ENCODE results near the gene ASAP3.

ASAP3 gene

DNA sequence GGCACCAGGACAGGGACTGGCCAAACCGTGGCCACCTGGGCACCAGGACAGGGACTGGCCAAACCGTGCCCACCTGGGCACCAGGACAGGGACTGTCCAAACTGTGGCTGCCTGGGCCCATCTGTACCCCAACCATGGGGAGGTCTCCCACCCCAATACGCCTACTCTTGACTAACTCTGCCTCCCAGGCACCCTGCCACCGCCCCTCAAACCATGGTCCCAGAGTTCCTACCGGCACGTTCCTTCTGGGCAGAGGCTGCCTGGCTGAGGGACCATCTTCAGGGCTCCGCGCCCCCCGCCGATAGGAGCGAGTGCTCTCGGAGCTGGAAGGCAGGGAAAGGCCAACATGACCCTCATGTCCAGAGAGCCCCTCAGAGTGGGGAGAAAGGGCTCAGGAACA, 53.2 kb downstream of the ASAP3 start:
- Histone ChIP-seq H3K27ac (no peak overlapping the region), H3K9me3 (ENCODE audit: low read depth, low read length) (no peaks in the 10 kb centered on the region), H3K4me3 (no peak overlapping the region), H3K9ac (ENCODE audit: insufficient read length) (no peak overlapping the region), H3K36me3 (ENCODE audit: insufficient read depth, low read length) (peaks cover 3% of the 10 kb centered on the region; the same call in 1 of the 2 replicates)
- no peak for DNase-seq (ENCODE audit: low read depth, low spot score)
- TF ChIP-seq FOXP2 (optimal IDR thresholded peaks at IDR 0.05; ENCODE audit: control extremely low read depth, extremely low read length, insufficient read depth) (no peak), EZH2 (IDR thresholded peaks at IDR 0.05) (no peak), POLR2AphosphoS5 (IDR thresholded peaks at IDR 0.05; ENCODE audit: borderline replicate concordance, low read depth, low read length) (no peak)

DNA sequence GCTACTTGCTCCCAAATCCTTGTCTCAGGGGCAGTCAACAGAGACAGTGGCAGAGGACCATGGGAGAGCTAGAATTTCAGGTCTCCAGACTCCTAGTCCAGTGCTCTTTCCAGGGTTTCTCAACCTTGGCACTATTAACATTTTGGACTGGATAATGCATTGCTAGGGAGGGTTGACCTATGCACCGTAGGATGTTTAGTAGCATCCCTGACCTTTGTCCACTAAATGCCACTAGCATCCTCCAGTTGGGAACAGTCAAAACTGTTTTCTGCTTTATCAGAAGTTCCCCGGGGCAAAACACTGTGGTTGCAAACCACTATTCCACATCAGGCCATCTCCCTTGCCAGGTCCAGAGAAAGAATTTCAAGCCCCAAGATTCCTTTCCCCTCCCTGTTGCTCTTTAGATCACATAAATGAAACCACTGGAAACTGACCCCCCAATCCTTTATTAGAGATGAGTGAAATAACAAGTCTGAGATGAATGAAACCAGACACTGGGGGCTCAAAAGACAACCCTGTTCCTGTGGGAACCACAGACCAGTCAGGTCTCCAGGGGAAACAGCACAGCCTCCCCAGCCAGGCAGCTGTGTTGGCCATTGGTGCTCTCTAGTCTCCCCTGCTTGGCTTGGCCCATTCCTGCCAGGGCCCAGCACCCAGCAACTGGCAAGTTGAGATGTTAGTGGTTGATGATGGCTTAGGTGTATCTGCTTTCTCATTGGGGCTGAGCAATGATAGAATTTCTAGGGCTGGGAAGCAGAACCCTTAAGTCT, 55.7 kb downstream of the ASAP3 start:
- H3K36me3 ChIP-seq (ENCODE audit: insufficient read depth, low read length), result peaks cover 3% of the 10 kb centered on the region; the same call in 1 of the 2 replicates
- H3K9ac ChIP-seq (ENCODE audit: insufficient read length), result no peak overlapping the region
- H3K9me3 ChIP-seq (ENCODE audit: low read depth, low read length), result no peaks in the 10 kb centered on the region
- H3K27ac ChIP-seq, result no peak overlapping the region
- H3K4me3 ChIP-seq, result no peak overlapping the region
- no peak for TF ChIP-seq FOXP2 (optimal IDR thresholded peaks at IDR 0.05; ENCODE audit: control extremely low read depth, extremely low read length, insufficient read depth)
- TF ChIP-seq EZH2 (IDR thresholded peaks at IDR 0.05), result no peak
- no peak for TF ChIP-seq POLR2AphosphoS5 (IDR thresholded peaks at IDR 0.05; ENCODE audit: borderline replicate concordance, low read depth, low read length)
- DNase-seq (ENCODE audit: low read depth, low spot score), result no peak

GRCh38 chr1:23427550-23427949, 56.4 kb downstream of the ASAP3 start:
- Histone ChIP-seq H3K9ac (ENCODE audit: insufficient read length) (no peak overlapping the region), H3K27ac (no peak overlapping the region), H3K9me3 (ENCODE audit: low read depth, low read length) (no peaks in the 10 kb centered on the region), H3K36me3 (ENCODE audit: insufficient read depth, low read length) (peaks cover 3% of the 10 kb centered on the region; the same call in 1 of the 2 replicates), H3K4me3 (no peak overlapping the region)
- TF ChIP-seq EZH2 (IDR thresholded peaks at IDR 0.05), result no peak
- TF ChIP-seq POLR2AphosphoS5 (IDR thresholded peaks at IDR 0.05; ENCODE audit: borderline replicate concordance, low read depth, low read length), result no peak
- no peak for TF ChIP-seq FOXP2 (optimal IDR thresholded peaks at IDR 0.05; ENCODE audit: control extremely low read depth, extremely low read length, insufficient read depth)
- no peak for DNase-seq (ENCODE audit: low read depth, low spot score)

- TF ChIP-seq POLR2AphosphoS5 (IDR thresholded peaks at IDR 0.05; ENCODE audit: borderline replicate concordance, low read depth, low read length), result no peak
- TF ChIP-seq EZH2 (IDR thresholded peaks at IDR 0.05), result no peak
- no peak for TF ChIP-seq FOXP2 (optimal IDR thresholded peaks at IDR 0.05; ENCODE audit: control extremely low read depth, extremely low read length, insufficient read depth)
Observed at GRCh38 chr1:23426828-23427227, 57.2 kb downstream of the ASAP3 start.

DNA sequence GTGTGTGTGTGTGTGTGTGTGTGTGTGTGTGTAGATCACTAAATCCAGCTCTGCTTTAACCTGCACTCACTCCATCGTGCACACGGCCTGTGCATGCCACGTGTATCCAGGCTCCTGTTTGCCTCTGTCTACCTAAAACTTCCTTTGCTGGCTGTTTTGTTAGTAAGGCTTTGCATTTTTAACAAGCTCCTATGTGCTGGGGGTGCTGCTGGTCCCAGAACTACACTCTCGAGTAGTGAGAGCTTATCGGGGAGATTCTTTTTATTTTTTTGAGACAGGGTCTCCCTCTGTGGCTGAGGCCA, 58.8 kb downstream of the ASAP3 start:
- peak overlapping the region; percentile 87 for H3K9ac ChIP-seq (ENCODE audit: insufficient read length)
- peak overlapping the region; percentile 96 for H3K4me3 ChIP-seq

More at GRCh38 chr1:23426828-23427227, 57.2 kb downstream of the ASAP3 start:
- no peak overlapping the region for H3K9ac ChIP-seq (ENCODE audit: insufficient read length)
- no peak overlapping the region for H3K4me3 ChIP-seq
- no peaks in the 10 kb centered on the region for H3K9me3 ChIP-seq (ENCODE audit: low read depth, low read length)
- no peak overlapping the region for H3K27ac ChIP-seq
- DNase-seq (ENCODE audit: low read depth, low spot score), result no peak
- peaks cover 3% of the 10 kb centered on the region; the same call in 1 of the 2 replicates for H3K36me3 ChIP-seq (ENCODE audit: insufficient read depth, low read length)

GRCh38 chr1:23424293-23425192, 59.4 kb downstream of the ASAP3 start, which contains the start of gene TCEA3:
TSS of gene TCEA3 (minus strand) at chr1:23424748. CDS start at chr1:23424633, 115 bp downstream.
- H3K9ac ChIP-seq (ENCODE audit: insufficient read length), result peak within 1 kb of the TSS; percentile 87
- peak within 1 kb of the TSS; percentile 96 for H3K4me3 ChIP-seq
- H3K9me3 ChIP-seq (ENCODE audit: low read depth, low read length), result no peaks in the 10 kb centered on the region
- no peak for DNase-seq (ENCODE audit: low read depth, low spot score)
- peaks cover 5% of the 10 kb centered on the region; the same call in 1 of the 2 replicates for H3K36me3 ChIP-seq (ENCODE audit: insufficient read depth, low read length)
- peak within 1 kb of the TSS; percentile 74; the same call in 1 of the 2 replicates for H3K27ac ChIP-seq
- TF ChIP-seq POLR2AphosphoS5 (IDR thresholded peaks at IDR 0.05; ENCODE audit: borderline replicate concordance, low read depth, low read length) (peak; percentile 52; the same call in 1 of the 2 replicates), EZH2 (IDR thresholded peaks at IDR 0.05) (no peak), FOXP2 (optimal IDR thresholded peaks at IDR 0.05; ENCODE audit: control extremely low read depth, extremely low read length, insufficient read depth) (no peak)

More for the DNA sequence above, 58.8 kb downstream of the ASAP3 start:
- Histone ChIP-seq H3K36me3 (ENCODE audit: insufficient read depth, low read length) (peaks cover 5% of the 10 kb centered on the region; the same call in 1 of the 2 replicates), H3K27ac (peak overlapping the region; percentile 74; the same call in 1 of the 2 replicates), H3K9me3 (ENCODE audit: low read depth, low read length) (no peaks in the 10 kb centered on the region)
- TF ChIP-seq POLR2AphosphoS5 (IDR thresholded peaks at IDR 0.05; ENCODE audit: borderline replicate concordance, low read depth, low read length) (no peak; the same call in 1 of the 2 replicates), FOXP2 (optimal IDR thresholded peaks at IDR 0.05; ENCODE audit: control extremely low read depth, extremely low read length, insufficient read depth) (no peak), EZH2 (IDR thresholded peaks at IDR 0.05) (no peak)
- no peak for DNase-seq (ENCODE audit: low read depth, low spot score)

- TF ChIP-seq FOXP2 (optimal IDR thresholded peaks at IDR 0.05; ENCODE audit: control extremely low read depth, extremely low read length, insufficient read depth), result no peak
- no peak for TF ChIP-seq POLR2AphosphoS5 (IDR thresholded peaks at IDR 0.05; ENCODE audit: borderline replicate concordance, low read depth, low read length)
- TF ChIP-seq EZH2 (IDR thresholded peaks at IDR 0.05), result no peak
Observed at GRCh38 chr1:23423415-23424292, 60.3 kb downstream of the ASAP3 start.

More at GRCh38 chr1:23423415-23424292, 60.3 kb downstream of the ASAP3 start:
- Histone ChIP-seq H3K9me3 (ENCODE audit: low read depth, low read length) (no peaks in the 10 kb centered on the region), H3K9ac (ENCODE audit: insufficient read length) (peak overlapping the region; percentile 87), H3K27ac (peak overlapping the region; percentile 46), H3K36me3 (ENCODE audit: insufficient read depth, low read length) (peaks cover 5% of the 10 kb centered on the region; the same call in 1 of the 2 replicates), H3K4me3 (peak overlapping the region; percentile 96)
- no peak for DNase-seq (ENCODE audit: low read depth, low spot score)

Measured in SK-N-MC (cell line).